IPS DF 19.7 (cell line): Measurements from ENCODE around the gene GUCA2A.
A peak's percentile ranks its signal among the peaks of the same experiment; 100 is the strongest.

ENCODE experiments used
- DNase-seq: peaks from one replicate; pipeline ENCODE4 v3.0.0-alpha.2; 2013; ENCODE audit warnings: low read depth, low spot score

Gene GUCA2A

GRCh38 chr1:42153624-42154023 is 10.9 kb downstream of the GUCA2A start:
- no peak for DNase-seq

GRCh38 chr1:42152907-42153600 is 11.5 kb downstream of the GUCA2A start, which contains the start of gene GUCA2B:
GUCA2B (plus strand) TSS chr1:42153410; CDS start chr1:42153451, 41 bp downstream.
- DNase-seq = no peak

GRCh38 chr1:42152119-42152518 is 12.4 kb downstream of the GUCA2A start:
- no peak for DNase-seq

GRCh38 chr1:42150651-42151050 is 13.9 kb downstream of the GUCA2A start:
- DNase-seq = no peak

- DNase-seq = no peak
Observed at GRCh38 chr1:42148166-42148565, 16.4 kb downstream of the GUCA2A start.

DNA sequence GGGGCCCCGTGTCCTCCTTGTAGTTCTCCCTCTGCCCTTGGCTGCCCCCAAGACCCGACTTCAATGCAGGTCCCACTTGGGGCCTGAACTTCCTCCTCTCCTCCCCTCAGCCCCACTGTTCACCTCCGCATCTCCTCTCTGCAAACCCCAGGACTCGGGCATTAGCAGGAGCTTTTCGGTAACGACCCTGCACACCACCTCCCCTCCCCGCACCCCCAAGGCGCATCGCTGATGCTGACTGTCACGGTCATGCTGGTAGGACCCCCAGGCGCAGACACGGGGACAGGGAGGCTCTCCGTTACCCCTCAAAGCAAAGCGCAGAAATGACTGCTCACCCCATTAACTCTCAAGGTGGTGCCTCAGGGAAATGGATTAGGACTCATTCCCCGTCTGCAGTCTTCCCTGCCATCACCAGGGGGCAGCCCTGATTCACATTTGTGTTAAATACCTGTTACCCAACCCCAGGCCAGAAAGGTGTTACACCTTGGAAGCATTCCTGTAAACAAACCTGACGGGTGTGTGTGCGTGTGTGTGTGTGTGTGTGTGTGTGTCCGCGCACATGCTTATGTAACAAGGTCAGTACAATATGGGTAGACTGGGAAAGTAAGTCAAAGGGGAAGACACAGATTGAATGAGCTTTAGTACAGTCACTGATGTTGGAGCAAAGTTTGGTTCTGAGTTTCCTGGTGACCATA is 17.8 kb downstream of the GUCA2A start:
- peak; percentile 56 for DNase-seq

DNA sequence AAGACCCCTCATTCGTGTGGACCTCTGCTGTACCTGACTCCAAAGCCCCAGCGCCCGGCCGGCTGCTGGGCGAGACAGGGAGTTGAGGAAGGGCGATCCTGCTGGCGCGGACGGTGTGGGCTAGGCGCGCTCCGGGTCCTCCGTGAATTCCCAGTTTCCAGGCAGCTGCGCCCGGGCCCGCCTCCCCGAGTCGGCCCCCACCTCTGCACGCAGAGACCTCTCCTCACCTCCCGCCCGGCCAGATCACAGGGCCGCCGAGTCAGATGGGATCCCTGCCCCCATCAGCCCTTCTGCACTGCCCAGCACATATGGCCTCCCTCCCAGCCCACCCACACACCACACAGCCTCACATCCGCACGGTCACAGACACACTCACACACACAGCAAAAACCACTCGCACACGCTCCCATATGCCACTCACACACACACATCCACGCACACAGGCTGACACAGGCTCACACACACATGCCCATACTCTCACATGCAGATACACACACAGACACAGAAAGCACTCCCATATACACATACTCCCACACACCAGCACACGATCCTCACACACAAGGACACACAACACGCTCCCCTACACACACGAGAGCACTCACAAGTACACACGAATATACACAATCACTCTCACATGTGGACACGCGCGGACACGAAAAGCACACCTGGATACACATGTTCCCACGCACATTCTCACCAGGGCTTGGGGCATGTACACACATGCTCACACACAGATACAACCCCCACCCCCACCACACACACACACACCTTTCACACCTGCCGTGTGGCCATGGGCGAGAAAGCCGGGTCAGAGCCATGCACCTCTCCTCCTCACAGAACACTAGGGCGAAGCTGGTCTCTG is 18.6 kb downstream of the GUCA2A start:
- no peak for DNase-seq

DNA sequence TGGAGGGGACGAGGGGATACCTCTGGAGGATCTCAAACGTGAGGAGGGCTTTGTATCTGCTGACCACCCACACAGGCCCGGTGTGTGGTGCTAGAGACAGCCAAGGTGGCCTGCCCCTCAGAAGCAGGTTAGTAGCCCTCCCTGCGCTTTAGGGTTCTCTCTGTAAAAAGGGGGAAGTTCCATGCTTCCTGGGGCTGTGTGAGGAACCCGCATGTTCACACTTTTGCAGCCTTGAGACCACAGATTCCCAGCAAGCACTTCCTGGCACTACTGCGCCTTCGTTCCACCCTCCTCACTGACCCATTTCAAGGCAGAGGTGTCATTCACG is 19.2 kb downstream of the GUCA2A start:
- no peak for DNase-seq

DNA sequence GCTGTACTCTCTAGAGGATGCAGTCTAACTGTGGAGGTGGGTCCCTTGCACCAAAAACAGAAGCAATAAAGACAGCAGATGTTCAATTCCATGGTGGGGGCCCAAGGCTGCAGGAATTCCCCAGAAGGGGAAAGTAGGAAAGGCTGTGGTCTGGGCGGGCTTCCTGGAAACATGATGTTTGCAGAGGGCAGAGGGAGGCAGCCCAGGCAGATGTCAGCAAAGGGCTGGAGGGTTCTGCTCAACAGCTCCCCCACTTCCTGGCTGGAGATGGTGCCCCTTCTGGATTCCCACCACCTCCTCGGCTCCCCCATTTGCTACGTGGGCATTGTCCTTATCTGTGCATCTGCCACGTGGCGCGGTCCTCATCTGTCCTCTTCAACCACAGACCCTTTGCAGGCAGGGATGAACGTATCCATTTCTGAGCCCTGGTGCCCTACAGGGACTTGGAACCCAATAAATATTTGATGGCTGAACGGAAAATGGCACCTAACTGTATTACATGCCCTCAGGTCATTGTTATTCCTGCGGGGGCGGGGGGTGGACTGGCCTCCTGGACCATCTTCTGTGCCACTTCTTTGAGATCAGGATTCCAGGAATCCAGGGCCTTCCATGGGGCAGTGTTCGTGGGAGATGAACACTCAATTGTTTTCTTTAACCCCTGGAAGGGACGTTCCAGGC is 19.7 kb downstream of the GUCA2A start:
- no peak for DNase-seq

DNA sequence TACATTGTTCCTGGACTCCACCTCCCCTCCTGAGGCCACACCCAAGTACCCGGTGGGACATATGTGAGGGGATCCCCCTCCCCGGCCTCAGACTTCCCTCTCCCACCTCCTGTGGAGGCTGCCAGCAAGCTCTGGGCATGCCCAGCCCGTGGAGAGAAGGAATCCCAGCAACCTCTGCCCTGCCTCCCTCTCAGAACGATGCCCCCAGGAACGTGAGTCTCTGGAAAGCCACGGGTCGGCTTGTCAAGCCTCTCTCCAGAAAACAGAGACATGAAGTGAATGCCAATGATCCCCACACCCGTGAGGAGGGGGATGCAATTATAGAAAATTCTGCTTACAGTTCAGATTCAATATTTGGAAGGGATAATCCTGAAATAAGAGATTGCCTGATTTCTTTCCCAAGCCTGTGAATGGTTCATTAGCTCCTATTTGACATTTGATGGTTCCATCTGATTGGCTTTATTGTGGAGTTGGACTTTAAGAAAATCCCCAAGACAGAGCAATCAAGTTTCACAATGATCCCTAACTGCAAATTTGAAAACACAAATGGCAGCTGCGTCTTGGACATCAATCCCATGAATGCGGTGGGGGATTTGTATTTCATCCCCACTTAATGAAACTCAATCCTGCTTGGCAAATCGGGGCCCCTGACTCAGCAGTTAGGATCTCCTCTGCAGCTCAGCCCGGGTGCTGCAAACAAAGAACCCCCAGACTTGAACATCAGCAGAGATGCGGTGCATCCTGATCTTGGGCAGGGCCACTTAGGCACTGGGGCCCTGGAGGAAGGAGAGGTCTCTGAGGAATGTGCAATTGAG is 20.4 kb downstream of the GUCA2A start:
- no peak for DNase-seq

- DNase-seq = no peak
Observed at GRCh38 chr1:42142894-42143675, 21.5 kb downstream of the GUCA2A start.

GRCh38 chr1:42141978-42142377 is 22.6 kb downstream of the GUCA2A start:
- no peak for DNase-seq

- DNase-seq = no peak
Observed at GRCh38 chr1:42140191-42140590, 24.4 kb downstream of the GUCA2A start.

- no peak for DNase-seq
Observed at GRCh38 chr1:42139444-42139843, 25.1 kb downstream of the GUCA2A start.

DNA sequence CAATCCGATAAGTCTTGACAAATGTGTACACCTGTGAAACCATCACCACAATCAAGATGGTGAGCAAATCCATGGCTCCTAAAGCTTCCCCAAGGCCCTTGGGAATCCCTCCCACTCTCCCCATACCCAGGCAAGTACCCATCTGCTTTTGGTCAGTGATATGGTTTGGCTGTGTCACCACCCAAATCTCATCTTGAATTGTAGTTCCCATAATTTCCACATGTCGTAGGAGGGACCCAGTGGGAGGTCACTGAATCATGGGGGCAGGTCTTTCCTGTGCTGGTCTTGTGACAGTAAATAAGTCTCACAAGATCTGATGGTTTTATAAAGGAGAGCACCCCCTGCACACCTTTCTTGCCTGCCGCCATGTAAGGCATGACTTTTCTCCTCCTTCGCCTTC is 26.0 kb downstream of the GUCA2A start:
- DNase-seq = no peak

DNA sequence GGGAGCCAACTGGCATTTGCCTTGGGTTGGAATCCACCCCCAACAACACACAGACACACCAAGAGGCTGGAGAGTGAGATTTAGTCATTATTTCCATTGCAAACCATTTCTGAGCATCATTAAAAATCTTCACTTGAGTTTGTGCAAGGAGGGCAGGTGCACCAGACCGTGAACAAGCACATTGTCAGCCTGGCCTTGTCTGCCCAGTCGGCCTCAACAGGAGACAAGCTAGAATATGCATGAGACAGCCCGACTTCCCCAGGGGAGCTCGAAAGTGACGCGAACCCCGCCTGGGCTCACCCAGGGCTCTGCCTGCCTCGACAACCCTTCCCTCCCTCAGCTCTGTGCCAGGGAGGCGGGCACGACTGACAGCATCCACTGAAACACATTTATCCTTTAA is 26.8 kb downstream of the GUCA2A start:
- DNase-seq = no peak

GRCh38 chr1:42136466-42136865 is 28.1 kb downstream of the GUCA2A start:
- DNase-seq = no peak

DNA sequence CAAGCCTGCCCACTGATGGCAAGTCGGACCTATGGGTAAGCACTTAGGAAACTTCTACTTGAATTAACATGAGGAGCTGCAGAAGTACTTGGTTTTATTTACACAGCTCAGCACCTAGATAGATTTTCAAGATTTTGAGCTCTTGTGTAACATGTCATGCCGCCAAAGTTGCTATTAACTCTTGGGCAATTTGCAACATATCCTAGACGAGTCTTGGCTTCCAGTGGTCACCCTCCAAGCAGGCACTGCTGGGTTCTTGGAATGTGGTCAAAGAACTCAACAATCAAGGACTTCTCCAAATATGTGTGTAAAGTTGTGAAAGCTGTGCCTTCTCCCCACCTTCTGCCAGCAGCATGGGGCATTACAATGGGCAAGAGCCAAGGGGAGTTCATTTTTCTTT is 29.1 kb downstream of the GUCA2A start:
- DNase-seq = no peak

GRCh38 chr1:42133809-42134526 is 30.6 kb downstream of the GUCA2A start:
- no peak for DNase-seq

GRCh38 chr1:42133390-42133789 is 31.2 kb downstream of the GUCA2A start:
- DNase-seq = no peak
